ENCODE measurements around the gene FOXL1.
A peak's percentile ranks its signal among the peaks of the same experiment; 100 is the strongest.

DNA sequence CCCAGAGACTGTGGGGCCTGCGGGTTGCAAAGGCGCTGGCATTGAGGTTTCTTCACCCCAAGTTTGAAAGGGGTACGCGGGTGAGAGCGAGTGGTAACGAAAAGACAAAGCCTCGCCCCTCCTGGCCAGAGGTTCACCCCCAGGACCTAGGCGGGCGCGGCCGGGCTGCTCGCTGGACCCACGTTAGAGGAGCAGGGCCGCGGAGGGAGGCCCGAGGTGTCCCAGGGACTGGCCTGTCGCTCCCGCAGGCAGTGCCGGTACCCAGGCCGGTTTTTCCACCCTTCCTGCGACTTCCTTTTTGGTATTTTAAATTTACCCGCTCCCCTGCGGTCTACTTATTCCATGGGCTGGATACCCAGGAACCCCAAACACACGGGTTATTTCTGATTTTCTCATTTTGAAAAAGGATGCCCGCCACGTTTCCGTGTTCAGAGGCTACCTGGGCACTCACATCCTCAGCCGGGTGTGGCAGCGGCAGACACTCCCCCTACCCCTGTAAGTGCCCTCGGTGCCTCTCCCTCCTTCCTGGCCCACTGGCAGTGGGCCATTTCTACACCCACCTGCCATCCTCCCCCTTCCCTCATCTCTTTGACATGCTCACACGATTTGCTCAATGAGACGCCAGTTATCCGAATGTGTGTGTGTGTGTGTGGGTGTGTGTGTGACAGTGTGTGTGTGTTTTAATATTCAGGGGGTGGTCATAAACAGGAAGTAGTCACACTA, 1.6 kb upstream of the FOXL1 start:
- TF ChIP-seq, protein P1, sequence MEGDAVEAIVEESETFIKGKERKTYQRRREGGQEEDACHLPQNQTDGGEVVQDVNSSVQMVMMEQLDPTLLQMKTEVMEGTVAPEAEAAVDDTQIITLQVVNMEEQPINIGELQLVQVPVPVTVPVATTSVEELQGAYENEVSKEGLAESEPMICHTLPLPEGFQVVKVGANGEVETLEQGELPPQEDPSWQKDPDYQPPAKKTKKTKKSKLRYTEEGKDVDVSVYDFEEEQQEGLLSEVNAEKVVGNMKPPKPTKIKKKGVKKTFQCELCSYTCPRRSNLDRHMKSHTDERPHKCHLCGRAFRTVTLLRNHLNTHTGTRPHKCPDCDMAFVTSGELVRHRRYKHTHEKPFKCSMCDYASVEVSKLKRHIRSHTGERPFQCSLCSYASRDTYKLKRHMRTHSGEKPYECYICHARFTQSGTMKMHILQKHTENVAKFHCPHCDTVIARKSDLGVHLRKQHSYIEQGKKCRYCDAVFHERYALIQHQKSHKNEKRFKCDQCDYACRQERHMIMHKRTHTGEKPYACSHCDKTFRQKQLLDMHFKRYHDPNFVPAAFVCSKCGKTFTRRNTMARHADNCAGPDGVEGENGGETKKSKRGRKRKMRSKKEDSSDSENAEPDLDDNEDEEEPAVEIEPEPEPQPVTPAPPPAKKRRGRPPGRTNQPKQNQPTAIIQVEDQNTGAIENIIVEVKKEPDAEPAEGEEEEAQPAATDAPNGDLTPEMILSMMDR (IDR thresholded peaks at IDR 0.05) = no peak
- TF ChIP-seq, protein P2, sequence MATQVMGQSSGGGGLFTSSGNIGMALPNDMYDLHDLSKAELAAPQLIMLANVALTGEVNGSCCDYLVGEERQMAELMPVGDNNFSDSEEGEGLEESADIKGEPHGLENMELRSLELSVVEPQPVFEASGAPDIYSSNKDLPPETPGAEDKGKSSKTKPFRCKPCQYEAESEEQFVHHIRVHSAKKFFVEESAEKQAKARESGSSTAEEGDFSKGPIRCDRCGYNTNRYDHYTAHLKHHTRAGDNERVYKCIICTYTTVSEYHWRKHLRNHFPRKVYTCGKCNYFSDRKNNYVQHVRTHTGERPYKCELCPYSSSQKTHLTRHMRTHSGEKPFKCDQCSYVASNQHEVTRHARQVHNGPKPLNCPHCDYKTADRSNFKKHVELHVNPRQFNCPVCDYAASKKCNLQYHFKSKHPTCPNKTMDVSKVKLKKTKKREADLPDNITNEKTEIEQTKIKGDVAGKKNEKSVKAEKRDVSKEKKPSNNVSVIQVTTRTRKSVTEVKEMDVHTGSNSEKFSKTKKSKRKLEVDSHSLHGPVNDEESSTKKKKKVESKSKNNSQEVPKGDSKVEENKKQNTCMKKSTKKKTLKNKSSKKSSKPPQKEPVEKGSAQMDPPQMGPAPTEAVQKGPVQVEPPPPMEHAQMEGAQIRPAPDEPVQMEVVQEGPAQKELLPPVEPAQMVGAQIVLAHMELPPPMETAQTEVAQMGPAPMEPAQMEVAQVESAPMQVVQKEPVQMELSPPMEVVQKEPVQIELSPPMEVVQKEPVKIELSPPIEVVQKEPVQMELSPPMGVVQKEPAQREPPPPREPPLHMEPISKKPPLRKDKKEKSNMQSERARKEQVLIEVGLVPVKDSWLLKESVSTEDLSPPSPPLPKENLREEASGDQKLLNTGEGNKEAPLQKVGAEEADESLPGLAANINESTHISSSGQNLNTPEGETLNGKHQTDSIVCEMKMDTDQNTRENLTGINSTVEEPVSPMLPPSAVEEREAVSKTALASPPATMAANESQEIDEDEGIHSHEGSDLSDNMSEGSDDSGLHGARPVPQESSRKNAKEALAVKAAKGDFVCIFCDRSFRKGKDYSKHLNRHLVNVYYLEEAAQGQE (IDR thresholded peaks at IDR 0.05; ENCODE audit: insufficient read depth in 1 of 2, low read depth in 2 of 2, low read length in 1 of 2) = no peak
- peak; percentile 32; the same call in 1 of the 2 replicates for TF ChIP-seq POLR2AphosphoS5 (IDR thresholded peaks at IDR 0.05; ENCODE audit: low read depth, low read length)
- TF ChIP-seq SIN3A (IDR thresholded peaks at IDR 0.05; ENCODE audit: borderline replicate concordance, insufficient read depth, low read depth, low read length) = peak; percentile 67; the same call in 1 of the 2 replicates
